Calu3 (cell line): ENCODE data around the gene MSANTD7. TPM values are rescaled to one million over a fixed set of nuclear protein-coding genes. Genes with fewer than 3 reads are reported as not detected.

Experiments
- BruUV-seq: library from RNA; stranded (reverse); fragments of 400-500 nt; replicated peaks from 2 replicates; lab custom pipeline; 2021; lab: Mats Ljungman, UMichigan
- CTCF ChIA-PET: fragments of 300-600 bp; sonication (Branson Sonifier 250); formaldehyde crosslinking; loops from one replicate; lab custom pipeline; 2022; ENCODE audit warnings: antibody characterized with exemption; lab: Charles Lee
- DNase-seq: peaks from one replicate; pipeline ENCODE4 v3.0.0; 2022
- H3K27ac Mint-ChIP-seq: one replicate; pipeline ENCODE4 v1.8.0; 2022; ENCODE audit warnings: mixed read lengths; ENCODE audit not compliant: unreplicated experiment
- H3K27me3 Mint-ChIP-seq: one replicate; pipeline ENCODE4 v1.8.0; 2022; ENCODE audit warnings: mixed read lengths; ENCODE audit not compliant: unreplicated experiment
- H3K36me3 Mint-ChIP-seq: one replicate; pipeline ENCODE4 v1.8.0; 2022; ENCODE audit warnings: mild to moderate bottlenecking, moderate library complexity, mixed read lengths; ENCODE audit not compliant: insufficient read depth, unreplicated experiment
- H3K4me1 Mint-ChIP-seq: one replicate; pipeline ENCODE4 v1.8.0; 2022; ENCODE audit warnings: mild to moderate bottlenecking, low read depth, mixed read lengths; ENCODE audit not compliant: unreplicated experiment
- H3K4me3 Mint-ChIP-seq: one replicate; pipeline ENCODE4 v1.8.0; 2022; ENCODE audit warnings: mild to moderate bottlenecking, low read depth, moderate library complexity, mixed read lengths; ENCODE audit not compliant: unreplicated experiment
- H3K9me3 Mint-ChIP-seq: one replicate; pipeline ENCODE4 v1.8.0; 2022; ENCODE audit warnings: low read depth, mixed read lengths; ENCODE audit not compliant: unreplicated experiment
- CTCF ChIP-seq: fragments of 200-600 bp; IDR thresholded peaks from one replicate; pipeline ENCODE4 v1.8.0; 2022; ENCODE audit warnings: antibody characterized with exemption; ENCODE audit not compliant: unreplicated experiment
- intact Hi-C: fragments of 100-400 bp; cut with micrococcal nuclease; formaldehyde crosslinking; loops from one replicate; pipeline ENCODE4 v1.10.0; 2022; ENCODE audit not compliant: unreplicated experiment
- total RNA-seq: library from RNA; stranded (reverse); gene quantifications from 2 replicates; pipeline ENCODE4 v1.2.3, GENCODE V29; 2022

The MSANTD7 gene
- total RNA-seq, 1 experiment from 2014 or later = 21.9 TPM

GRCh38 chr10:14803827-14804226 is 34.3 kb upstream of the MSANTD7 start:
- intact Hi-C loops = no loop called here
- Mint-ChIP-seq H3K27me3 (no peaks in the 10 kb centered on the region), H3K9me3 (no peaks in the 10 kb centered on the region), H3K4me1 (no peaks in the 10 kb centered on the region), H3K36me3 (no peaks in the 10 kb centered on the region), H3K27ac (no peak overlapping the region), H3K4me3 (no peak overlapping the region)
- DNase-seq = no peak
- no peak for TF ChIP-seq CTCF
- BruUV-seq = no TSS peak
- CTCF ChIA-PET = no interaction called here

GRCh38 chr10:14806318-14806717 is 31.8 kb upstream of the MSANTD7 start:
- TF ChIP-seq CTCF = no peak
- H3K9me3 Mint-ChIP-seq = no peaks in the 10 kb centered on the region
- H3K4me1 Mint-ChIP-seq = no peaks in the 10 kb centered on the region
- CTCF ChIA-PET = no interaction called here
- no TSS peak for BruUV-seq
- intact Hi-C loops = no loop called here
- H3K4me3 Mint-ChIP-seq = no peak overlapping the region
- H3K27me3 Mint-ChIP-seq = no peaks in the 10 kb centered on the region
- no peak for DNase-seq
- no peaks in the 10 kb centered on the region for H3K36me3 Mint-ChIP-seq
- H3K27ac Mint-ChIP-seq = no peak overlapping the region

GRCh38 chr10:14810969-14811953 is 26.8 kb upstream of the MSANTD7 start:
- CTCF ChIA-PET = no interaction called here
- Mint-ChIP-seq H3K4me1 (no peaks in the 10 kb centered on the region), H3K27ac (no peak overlapping the region), H3K27me3 (no peaks in the 10 kb centered on the region), H3K9me3 (no peaks in the 10 kb centered on the region), H3K4me3 (no peak overlapping the region), H3K36me3 (no peaks in the 10 kb centered on the region)
- intact Hi-C loops = no loop called here
- no peak for DNase-seq
- no peak for TF ChIP-seq CTCF
- BruUV-seq = no TSS peak

GRCh38 chr10:14812271-14812670 is 25.8 kb upstream of the MSANTD7 start:
- no peak for DNase-seq
- CTCF ChIA-PET = no interaction called here

More at GRCh38 chr10:14812271-14812670, 25.8 kb upstream of the MSANTD7 start:
- no TSS peak for BruUV-seq
- intact Hi-C loops = no loop called here
- Mint-ChIP-seq H3K9me3 (no peaks in the 10 kb centered on the region), H3K4me3 (no peak overlapping the region), H3K27ac (no peak overlapping the region), H3K36me3 (no peaks in the 10 kb centered on the region), H3K27me3 (no peaks in the 10 kb centered on the region), H3K4me1 (no peaks in the 10 kb centered on the region)
- no peak for TF ChIP-seq CTCF
